PFSK-1 (cell line): Measurements from ENCODE around the gene PTBP1.

Source experiments
- FOXP2 ChIP-seq: optimal IDR thresholded peaks from 2 replicates; pipeline ENCODE3; 2011; ENCODE audit warnings: borderline replicate concordance, control low read depth, inconsistent platforms; ENCODE audit not compliant: insufficient read depth; ENCODE audit errors: extremely low read length, extremely low read depth
- POLR2AphosphoS5 ChIP-seq: IDR thresholded peaks from 2 replicates; pipeline ENCODE4 v1.6.1; 2012; ENCODE audit warnings: low read depth, mild to moderate bottlenecking, control low read depth, low read length, moderate library complexity
- SIN3A ChIP-seq: IDR thresholded peaks from 2 replicates; pipeline ENCODE4 v1.6.1; 2012; ENCODE audit warnings: mild to moderate bottlenecking, low read length, moderate library complexity, borderline replicate concordance; ENCODE audit not compliant: insufficient read depth
- TAF1 ChIP-seq: IDR thresholded peaks from 2 replicates; pipeline ENCODE4 v1.6.1; 2012; ENCODE audit warnings: low read length, control low read depth, borderline replicate concordance; ENCODE audit not compliant: insufficient read depth
- TF ChIP-seq, protein P1 (sequence below), 2 experiments: IDR thresholded peaks; 2 replicates each; pipeline versions ENCODE4 v1.6.1 to v1.8.0; 2011 to 2012; ENCODE audit warnings: low read depth in 2 of 2, low read length in 2 of 2, control low read depth in 1 of 2, inconsistent platforms in 1 of 2, mild to moderate bottlenecking in 1 of 2, moderate library complexity in 1 of 2; ENCODE audit not compliant: insufficient read depth in 1 of 2

GRCh38 chr19:811506-812048 is 14.3 kb downstream of the PTBP1 start:
- TF ChIP-seq SIN3A (no peak), TAF1 (no peak), POLR2AphosphoS5 (no peak), FOXP2 (no peak)
- TF ChIP-seq, protein P1, sequence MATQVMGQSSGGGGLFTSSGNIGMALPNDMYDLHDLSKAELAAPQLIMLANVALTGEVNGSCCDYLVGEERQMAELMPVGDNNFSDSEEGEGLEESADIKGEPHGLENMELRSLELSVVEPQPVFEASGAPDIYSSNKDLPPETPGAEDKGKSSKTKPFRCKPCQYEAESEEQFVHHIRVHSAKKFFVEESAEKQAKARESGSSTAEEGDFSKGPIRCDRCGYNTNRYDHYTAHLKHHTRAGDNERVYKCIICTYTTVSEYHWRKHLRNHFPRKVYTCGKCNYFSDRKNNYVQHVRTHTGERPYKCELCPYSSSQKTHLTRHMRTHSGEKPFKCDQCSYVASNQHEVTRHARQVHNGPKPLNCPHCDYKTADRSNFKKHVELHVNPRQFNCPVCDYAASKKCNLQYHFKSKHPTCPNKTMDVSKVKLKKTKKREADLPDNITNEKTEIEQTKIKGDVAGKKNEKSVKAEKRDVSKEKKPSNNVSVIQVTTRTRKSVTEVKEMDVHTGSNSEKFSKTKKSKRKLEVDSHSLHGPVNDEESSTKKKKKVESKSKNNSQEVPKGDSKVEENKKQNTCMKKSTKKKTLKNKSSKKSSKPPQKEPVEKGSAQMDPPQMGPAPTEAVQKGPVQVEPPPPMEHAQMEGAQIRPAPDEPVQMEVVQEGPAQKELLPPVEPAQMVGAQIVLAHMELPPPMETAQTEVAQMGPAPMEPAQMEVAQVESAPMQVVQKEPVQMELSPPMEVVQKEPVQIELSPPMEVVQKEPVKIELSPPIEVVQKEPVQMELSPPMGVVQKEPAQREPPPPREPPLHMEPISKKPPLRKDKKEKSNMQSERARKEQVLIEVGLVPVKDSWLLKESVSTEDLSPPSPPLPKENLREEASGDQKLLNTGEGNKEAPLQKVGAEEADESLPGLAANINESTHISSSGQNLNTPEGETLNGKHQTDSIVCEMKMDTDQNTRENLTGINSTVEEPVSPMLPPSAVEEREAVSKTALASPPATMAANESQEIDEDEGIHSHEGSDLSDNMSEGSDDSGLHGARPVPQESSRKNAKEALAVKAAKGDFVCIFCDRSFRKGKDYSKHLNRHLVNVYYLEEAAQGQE (IDR thresholded peaks at IDR 0.05; ENCODE audit: insufficient read depth in 1 of 2, low read depth in 2 of 2, low read length in 2 of 2), result no peak
